Measurements from ENCODE around the gene XPC. TPM values are rescaled to one million over a fixed set of nuclear protein-coding genes. Genes with fewer than 3 reads are reported as not detected.

The XPC gene
- total RNA-seq, 1 experiment from 2014 or later = 15.1 TPM

DNA sequence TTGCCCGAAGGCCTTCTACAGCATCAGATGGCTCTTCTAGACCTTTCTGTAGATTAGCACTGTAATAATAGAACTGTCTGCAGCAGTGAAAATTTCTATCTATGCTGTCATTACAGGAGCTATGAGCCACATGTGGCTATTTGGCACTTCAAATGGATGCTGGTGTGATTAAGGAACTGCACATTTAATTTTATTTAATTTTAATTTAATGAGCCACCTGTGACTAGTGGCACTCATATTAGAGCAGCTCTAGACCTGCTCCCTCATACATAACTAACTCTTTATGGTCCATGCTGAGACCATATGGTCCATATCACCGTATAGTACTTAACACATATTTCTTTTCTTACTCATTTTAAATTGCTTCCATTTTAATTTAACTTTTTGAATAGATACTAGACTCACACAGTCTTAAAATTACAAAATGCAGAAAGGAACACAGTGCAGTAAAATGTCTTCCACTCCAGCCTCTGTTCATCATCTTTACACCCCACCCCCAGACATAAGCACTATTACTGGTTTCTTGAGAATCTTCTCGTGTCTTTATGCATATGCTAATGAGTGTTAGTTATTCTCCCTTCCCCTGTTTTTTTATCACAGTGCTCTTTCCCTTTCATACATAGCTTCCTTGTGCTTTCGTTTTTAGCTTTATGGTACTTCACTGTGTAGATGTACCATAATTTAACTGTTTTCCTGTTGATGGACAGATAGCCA is 9.8 kb upstream of the XPC start:
- in situ Hi-C loops (cut with HindIII; ENCODE audit: low pct_unique_long_range_greater_than_20kb, low sequenced_read_pairs) (no loop called here), intact Hi-C loops (cut with micrococcal nuclease; ENCODE audit: unreplicated experiment) (no loop called here)
- POLR2A ChIA-PET = no interaction called here
- no peak for ATAC-seq
- no peak overlapping the region for H3K27ac ChIP-seq (ENCODE audit: low read length)
- no peaks in the 10 kb centered on the region; the same call in 1 of the 2 replicates for H3K9me3 ChIP-seq (ENCODE audit: control insufficient read depth, insufficient read depth, low read depth, low read length)
- no TSS peak for BruUV-seq (replicated peaks)
- CTCF ChIA-PET = no interaction called here
- no peak overlapping the region for H3K4me3 ChIP-seq (ENCODE audit: low read depth in 2 of 2, low read length in 2 of 2)
- H3K4me1 ChIP-seq (ENCODE audit: control insufficient read depth, insufficient read depth, low read length) = no peaks in the 10 kb centered on the region
- H3K27me3 ChIP-seq (ENCODE audit: control insufficient read depth, insufficient read depth, low read length) = no peaks in the 10 kb centered on the region
- no peak for DNase-seq (ENCODE audit: low read depth, low spot score)
- TF ChIP-seq, protein P1, sequence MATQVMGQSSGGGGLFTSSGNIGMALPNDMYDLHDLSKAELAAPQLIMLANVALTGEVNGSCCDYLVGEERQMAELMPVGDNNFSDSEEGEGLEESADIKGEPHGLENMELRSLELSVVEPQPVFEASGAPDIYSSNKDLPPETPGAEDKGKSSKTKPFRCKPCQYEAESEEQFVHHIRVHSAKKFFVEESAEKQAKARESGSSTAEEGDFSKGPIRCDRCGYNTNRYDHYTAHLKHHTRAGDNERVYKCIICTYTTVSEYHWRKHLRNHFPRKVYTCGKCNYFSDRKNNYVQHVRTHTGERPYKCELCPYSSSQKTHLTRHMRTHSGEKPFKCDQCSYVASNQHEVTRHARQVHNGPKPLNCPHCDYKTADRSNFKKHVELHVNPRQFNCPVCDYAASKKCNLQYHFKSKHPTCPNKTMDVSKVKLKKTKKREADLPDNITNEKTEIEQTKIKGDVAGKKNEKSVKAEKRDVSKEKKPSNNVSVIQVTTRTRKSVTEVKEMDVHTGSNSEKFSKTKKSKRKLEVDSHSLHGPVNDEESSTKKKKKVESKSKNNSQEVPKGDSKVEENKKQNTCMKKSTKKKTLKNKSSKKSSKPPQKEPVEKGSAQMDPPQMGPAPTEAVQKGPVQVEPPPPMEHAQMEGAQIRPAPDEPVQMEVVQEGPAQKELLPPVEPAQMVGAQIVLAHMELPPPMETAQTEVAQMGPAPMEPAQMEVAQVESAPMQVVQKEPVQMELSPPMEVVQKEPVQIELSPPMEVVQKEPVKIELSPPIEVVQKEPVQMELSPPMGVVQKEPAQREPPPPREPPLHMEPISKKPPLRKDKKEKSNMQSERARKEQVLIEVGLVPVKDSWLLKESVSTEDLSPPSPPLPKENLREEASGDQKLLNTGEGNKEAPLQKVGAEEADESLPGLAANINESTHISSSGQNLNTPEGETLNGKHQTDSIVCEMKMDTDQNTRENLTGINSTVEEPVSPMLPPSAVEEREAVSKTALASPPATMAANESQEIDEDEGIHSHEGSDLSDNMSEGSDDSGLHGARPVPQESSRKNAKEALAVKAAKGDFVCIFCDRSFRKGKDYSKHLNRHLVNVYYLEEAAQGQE (IDR thresholded peaks at IDR 0.05; ENCODE audit: insufficient read depth in 1 of 2, low read depth in 2 of 2, low read length in 1 of 2) = no peak
- TF ChIP-seq, protein P2, sequence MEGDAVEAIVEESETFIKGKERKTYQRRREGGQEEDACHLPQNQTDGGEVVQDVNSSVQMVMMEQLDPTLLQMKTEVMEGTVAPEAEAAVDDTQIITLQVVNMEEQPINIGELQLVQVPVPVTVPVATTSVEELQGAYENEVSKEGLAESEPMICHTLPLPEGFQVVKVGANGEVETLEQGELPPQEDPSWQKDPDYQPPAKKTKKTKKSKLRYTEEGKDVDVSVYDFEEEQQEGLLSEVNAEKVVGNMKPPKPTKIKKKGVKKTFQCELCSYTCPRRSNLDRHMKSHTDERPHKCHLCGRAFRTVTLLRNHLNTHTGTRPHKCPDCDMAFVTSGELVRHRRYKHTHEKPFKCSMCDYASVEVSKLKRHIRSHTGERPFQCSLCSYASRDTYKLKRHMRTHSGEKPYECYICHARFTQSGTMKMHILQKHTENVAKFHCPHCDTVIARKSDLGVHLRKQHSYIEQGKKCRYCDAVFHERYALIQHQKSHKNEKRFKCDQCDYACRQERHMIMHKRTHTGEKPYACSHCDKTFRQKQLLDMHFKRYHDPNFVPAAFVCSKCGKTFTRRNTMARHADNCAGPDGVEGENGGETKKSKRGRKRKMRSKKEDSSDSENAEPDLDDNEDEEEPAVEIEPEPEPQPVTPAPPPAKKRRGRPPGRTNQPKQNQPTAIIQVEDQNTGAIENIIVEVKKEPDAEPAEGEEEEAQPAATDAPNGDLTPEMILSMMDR (IDR thresholded peaks at IDR 0.05) = no peak
- TF ChIP-seq SIN3A (IDR thresholded peaks at IDR 0.05; ENCODE audit: borderline replicate concordance, insufficient read depth, low read depth, low read length) (no peak), POLR2AphosphoS5 (IDR thresholded peaks at IDR 0.05; ENCODE audit: low read depth, low read length) (no peak), TCF7L2 (IDR thresholded peaks at IDR 0.05; ENCODE audit: low read depth, low read length) (no peak)
- peaks cover 3% of the 10 kb centered on the region; the same call in 1 of the 2 replicates for H3K36me3 ChIP-seq (ENCODE audit: control insufficient read depth, insufficient read depth, low read length)

DNA sequence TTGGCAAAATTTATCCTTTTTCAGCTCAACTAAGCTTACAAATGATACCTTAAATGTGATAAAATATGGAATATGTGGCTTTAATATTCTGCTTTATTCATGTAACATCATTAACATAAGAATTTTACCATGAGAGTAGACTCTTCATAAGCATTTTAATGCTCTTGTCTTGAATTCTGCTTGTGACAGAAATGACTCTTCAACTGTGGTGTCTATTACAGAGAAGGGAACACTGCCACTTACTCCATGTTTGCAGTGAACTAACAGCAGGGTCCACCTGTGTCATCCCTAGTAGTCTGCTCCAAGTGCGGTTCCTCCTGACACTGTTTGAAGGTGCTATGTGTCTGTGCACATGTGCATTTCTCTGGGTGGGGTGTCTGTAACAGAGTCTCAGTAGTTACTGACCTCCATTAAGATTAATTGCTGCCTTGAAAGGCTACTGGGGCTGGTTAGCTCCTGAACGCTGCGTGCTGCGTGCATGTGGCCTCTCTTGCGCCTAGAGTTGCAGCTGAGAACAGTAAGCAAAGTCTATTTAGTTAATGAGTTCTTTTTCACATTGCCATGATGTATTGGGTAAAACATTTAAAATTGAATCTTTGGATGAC is 8.6 kb upstream of the XPC start:
- ChIA-PET POLR2A (no interaction called here), CTCF (no interaction called here)
- in situ Hi-C loops (cut with HindIII; ENCODE audit: low pct_unique_long_range_greater_than_20kb, low sequenced_read_pairs) (no loop called here), intact Hi-C loops (cut with micrococcal nuclease; ENCODE audit: unreplicated experiment) (no loop called here)
- Histone ChIP-seq H3K27ac (ENCODE audit: low read length) (no peak overlapping the region), H3K36me3 (ENCODE audit: control insufficient read depth, insufficient read depth, low read length) (peaks cover 7% of the 10 kb centered on the region; the same call in 1 of the 2 replicates), H3K4me1 (ENCODE audit: control insufficient read depth, insufficient read depth, low read length) (no peaks in the 10 kb centered on the region), H3K9me3 (ENCODE audit: control insufficient read depth, insufficient read depth, low read depth, low read length) (no peaks in the 10 kb centered on the region; the same call in 1 of the 2 replicates), H3K4me3 (ENCODE audit: low read depth in 2 of 2, low read length in 2 of 2) (no peak overlapping the region), H3K27me3 (ENCODE audit: control insufficient read depth, insufficient read depth, low read length) (no peaks in the 10 kb centered on the region)
- BruUV-seq (replicated peaks) = no TSS peak
- no peak for DNase-seq (ENCODE audit: low read depth, low spot score)
- TF ChIP-seq POLR2AphosphoS5 (IDR thresholded peaks at IDR 0.05; ENCODE audit: low read depth, low read length) (no peak), TCF7L2 (IDR thresholded peaks at IDR 0.05; ENCODE audit: low read depth, low read length) (no peak), SIN3A (IDR thresholded peaks at IDR 0.05; ENCODE audit: borderline replicate concordance, insufficient read depth, low read depth, low read length) (no peak)
- TF ChIP-seq, protein P1 (IDR thresholded peaks at IDR 0.05; ENCODE audit: insufficient read depth in 1 of 2, low read depth in 2 of 2, low read length in 1 of 2) = no peak
- TF ChIP-seq, protein P2 (IDR thresholded peaks at IDR 0.05) = no peak
- no peak for ATAC-seq
